Activated CD8-positive, alpha-beta memory T cell treated with anti-CD3 and anti-CD28 coated beads for 4 hours (primary cell): Measurements from ENCODE around the gene MTHFD2.
"Not testable (repeated sequence)": the region's sequence is repeated elsewhere in the genome, so short reads cannot be mapped to it uniquely, and the experiment has no call there.

ENCODE experiments used
- DNase-seq, 2 donors: peaks; one replicate each; pipeline ENCODE4 v3.0.0-alpha.2; 2020; ENCODE audit warnings: low read depth in 2 of 2

MTHFD2 gene

DNA sequence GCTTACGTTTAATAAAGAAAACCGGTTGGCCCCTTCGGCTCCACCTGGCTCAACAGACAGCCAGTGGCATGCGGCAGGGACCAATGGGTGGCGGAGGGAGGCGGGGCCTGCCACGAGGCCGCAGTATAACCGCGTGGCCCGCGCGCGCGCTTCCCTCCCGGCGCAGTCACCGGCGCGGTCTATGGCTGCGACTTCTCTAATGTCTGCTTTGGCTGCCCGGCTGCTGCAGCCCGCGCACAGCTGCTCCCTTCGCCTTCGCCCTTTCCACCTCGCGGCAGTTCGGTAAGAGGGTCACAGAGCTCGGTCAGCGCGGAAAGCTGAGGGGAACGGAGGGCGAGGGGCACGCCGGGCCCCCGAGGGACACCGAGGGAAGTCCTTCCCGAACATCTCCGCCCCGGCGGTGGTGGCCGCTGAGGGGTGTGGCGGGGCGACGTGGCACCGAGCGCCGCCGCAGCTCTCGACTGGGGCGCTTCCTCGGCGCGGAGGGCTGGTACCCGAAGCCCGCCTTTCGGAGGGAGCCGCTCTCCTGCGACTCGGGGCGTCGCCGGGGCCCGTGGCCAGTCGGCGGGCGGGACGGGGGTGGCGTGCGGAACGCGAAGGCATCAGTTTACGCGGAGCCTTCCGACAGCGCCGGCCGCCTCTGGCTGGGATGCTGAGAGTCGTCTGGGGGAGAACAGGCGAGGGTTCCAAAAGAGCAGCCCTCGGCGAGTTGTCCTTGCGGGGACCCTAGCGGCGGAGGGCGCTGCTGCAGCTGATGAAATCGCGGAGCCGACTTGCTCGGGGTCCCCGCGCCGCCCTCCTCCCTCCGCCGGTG is at the start of gene MTHFD2:
MTHFD2 (plus strand) TSS at position 155 of the 814 bp plus-strand sequence; CDS start at position 182, 27 bp downstream.
- DNase-seq: peak; percentile 84 to 85

DNA sequence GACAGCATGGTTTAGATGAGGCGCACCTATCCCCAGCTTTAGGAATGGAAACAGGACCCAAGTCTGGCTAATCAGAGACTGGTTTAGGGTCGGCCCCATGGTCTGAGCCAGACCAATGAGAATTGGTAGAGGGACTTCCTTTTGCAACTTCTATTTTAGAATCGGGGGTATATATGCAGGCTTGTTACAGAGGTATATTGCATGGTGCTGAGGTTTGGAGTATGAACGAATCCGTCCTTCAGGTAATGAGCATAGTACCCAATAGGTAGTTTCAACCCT is 49.2 kb upstream of the MTHFD2 start:
- no peak for DNase-seq

GRCh38 chr2:74149570-74150319 is 48.7 kb upstream of the MTHFD2 start:
- no peak for DNase-seq

- DNase-seq: no peak
These were observed 45.5 kb upstream of the MTHFD2 start for GRCh38 chr2:74152954-74153353.

- no peak for DNase-seq
These were observed 42.6 kb upstream of the MTHFD2 start for GRCh38 chr2:74155830-74156229.

DNA sequence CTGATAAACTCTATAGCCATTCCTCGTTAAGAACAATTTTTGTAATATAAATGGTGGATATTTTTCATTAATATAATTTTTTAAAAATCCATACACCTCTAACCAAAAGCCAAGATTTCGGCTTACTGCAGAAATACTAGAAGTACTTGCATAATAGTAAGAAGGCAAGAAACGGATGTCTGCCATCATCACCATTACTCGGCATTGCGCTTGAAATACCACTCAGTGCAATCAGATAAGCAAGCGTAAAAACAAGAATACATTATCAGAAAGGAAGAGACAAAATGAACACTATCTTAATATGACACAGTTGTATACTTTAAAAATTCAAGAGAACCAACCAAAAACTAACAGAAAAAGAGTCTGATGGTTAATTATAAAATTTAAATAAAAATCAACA is 35.5 kb upstream of the MTHFD2 start:
- no peak for DNase-seq

GRCh38 chr2:74164761-74165160 is 33.7 kb upstream of the MTHFD2 start:
- DNase-seq: no peak

DNA sequence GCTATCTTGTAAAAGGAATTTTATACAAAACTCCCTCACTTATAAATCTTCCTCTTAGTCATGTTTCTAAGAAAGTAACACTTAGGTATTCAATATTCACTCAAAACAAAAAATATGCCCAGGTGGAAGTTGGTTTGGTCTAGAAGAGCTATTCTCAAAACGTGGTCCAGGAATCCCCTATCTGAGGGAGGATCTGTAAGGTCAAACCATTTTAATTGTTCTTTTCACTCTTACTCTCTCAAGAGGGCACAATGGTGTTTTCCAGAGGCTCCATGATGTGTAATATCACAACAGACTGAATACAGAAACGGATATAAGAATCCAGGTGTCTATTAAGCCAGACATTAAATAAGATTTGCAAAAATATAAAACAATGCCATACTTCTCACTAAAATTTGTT is 29.7 kb upstream of the MTHFD2 start:
- no peak for DNase-seq

DNA sequence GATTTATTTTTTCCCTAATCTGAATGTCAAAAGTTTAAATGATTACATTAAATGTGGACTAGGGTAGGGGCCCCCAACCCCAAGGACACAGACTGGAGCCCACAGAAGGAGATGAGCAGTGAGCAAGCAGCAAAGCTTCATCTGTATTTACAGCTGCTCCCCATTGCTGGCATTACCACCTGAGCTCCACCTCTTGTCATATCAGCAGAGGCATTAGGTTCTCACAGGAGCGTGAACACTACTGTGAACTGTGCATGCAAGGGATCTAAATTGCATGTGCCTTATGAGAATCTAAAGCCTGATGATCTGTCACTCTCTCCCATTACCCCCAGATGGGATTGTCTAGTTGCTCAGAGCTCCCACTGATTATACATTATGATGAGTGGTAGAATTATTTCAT is 23.5 kb upstream of the MTHFD2 start:
- DNase-seq: no peak

DNA sequence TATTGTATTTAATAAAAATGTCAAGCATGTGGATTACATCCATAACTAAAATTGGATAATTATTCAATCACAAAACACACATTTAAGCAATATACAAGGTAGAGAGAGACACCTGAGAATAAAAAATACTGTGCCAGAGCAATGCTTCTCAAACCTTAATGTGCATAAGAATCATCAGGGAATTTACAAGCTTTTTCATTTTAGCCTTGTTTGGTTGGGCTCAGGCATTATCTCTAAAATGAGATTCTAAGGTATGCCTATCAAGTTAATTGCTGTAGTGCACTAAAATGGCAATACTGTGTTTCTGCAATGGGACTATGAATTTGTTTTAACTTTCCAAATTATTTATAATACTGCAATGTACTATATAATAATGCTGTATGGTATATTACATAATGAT is 20.7 kb upstream of the MTHFD2 start:
- DNase-seq: no peak

DNA sequence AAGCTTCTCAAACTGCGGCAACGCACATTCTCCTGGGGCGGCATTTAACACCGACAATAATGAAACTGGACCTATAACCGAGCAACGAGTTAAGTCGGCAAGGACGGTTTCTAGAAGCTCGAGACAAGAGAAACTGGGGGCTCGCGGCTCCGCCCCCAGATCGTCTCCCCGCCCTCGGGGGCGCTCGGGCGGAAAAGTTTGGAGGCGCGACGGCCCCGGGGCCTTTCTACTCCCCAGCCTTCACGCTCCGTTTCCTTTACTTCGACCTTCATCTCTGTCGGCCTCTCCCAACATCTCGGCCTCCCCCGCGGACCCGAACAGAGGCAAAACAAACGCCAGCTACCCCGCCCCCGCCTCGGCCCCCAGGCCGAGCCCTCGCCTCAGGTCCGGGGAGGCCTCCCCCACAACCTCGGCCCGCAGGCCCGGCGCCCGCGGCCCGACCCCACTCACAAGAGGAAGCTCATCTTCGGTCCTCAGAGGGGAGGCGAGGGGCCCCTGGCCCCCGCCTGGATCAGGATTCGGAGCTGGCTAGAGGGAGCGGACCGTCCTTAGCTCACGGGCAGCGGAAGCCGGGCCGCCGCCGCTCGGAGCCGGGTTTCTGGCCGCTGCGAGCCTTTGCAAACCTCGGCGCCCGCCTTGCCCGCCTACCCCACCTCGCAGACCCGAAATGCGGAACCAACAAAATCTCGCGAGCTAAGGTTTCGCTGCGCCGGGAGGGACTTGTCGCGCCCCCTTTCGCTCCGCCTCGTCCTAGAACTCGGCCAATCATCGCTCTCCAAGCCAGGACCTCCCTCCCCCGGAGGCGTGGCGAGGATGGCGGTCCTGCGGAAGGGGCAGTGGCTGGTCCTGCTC is 20.0 kb upstream of the MTHFD2 start, which contains the start of gene MOB1A:
MOB1A (minus strand) TSS at position 669 of the 852 bp plus-strand sequence; CDS start at position 464, 205 bp downstream.
- DNase-seq: peak; percentile 95 to 96

GRCh38 chr2:74179063-74179865 is 19.2 kb upstream of the MTHFD2 start:
- DNase-seq: no peak

GRCh38 chr2:74181739-74182138 is 16.7 kb upstream of the MTHFD2 start:
- no peak for DNase-seq

GRCh38 chr2:74183878-74184277 is 14.5 kb upstream of the MTHFD2 start:
- no peak for DNase-seq

DNA sequence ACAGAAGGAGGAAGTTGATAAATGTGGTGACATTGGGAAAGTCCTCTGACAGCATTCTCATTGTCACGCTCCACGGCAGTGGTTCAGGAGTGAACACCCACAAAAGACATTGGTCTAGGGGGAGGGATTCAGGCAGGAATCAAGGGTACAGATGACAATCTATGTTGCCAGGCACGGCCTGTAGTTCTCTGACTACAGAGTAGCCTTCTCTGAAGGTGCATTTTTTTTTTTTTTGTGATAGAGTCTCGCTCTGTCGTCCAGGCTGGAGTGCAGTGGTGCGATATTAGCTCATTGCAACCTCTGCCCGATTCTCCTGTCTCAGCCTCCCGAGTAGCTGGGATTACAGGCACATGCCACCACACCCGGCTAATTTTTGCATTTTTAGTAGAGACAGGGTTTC is 12.4 kb upstream of the MTHFD2 start:
- DNase-seq: no peak

DNA sequence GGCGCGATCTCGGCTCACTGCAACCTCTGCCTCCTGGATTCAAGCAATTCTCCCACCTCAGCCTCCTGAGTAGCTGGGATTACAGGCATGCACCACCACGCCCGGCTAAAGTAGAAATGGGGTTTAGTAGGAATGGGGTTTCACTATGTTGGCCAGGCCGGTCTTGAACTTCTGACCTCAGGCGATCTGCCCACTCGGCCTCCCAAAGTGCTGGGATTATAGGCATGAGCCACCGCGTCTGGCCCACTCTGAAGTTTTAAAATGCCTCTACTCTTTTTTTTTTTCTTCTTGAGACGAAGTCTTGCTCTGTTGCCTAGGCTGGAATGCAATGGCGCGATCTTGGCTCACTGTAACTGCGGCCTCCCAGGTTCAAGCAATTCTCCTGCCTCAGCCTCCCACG is 11.7 kb upstream of the MTHFD2 start:
- DNase-seq: not testable (repeated sequence)

GRCh38 chr2:74188018-74188601 is 10.3 kb upstream of the MTHFD2 start:
- DNase-seq: no peak

DNA sequence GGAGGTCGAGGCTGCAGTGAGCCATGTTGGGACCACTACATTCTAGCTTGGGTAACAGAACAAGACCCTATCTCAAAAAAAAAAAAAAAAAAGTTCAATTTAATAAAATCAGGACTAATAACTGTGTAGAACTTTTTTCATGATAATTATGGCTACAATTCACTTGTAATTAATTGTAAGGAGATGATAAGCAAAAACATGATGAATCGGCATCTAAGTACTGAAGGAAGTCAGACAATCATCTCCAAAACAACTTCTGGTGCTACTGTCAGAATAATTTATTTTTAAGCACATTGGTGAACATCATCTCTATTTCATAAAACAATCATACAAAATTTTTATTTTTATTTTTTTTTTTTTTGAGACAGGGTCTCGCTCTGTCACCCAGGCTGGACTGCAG is 9.7 kb upstream of the MTHFD2 start:
- DNase-seq: no peak

GRCh38 chr2:74191596-74192380 is 6.6 kb upstream of the MTHFD2 start:
- DNase-seq: no peak

- DNase-seq: no peak
These were observed 3.6 kb upstream of the MTHFD2 start for GRCh38 chr2:74194799-74195198.
